HG03439 (cell line): Measurements from ENCODE around the gene WNT3A.
"Not testable (repeated sequence)": the region's sequence is repeated elsewhere in the genome, so short reads cannot be mapped to it uniquely, and the experiment has no call there.

Experiments used
- ATAC-seq: cut with Tn5 transposase; IDR thresholded peaks from one replicate; pipeline ENCODE4 v1.9.1; 2021; ENCODE audit warnings: mild to moderate bottlenecking, moderate library complexity; ENCODE audit not compliant: unreplicated experiment

The WNT3A gene

DNA sequence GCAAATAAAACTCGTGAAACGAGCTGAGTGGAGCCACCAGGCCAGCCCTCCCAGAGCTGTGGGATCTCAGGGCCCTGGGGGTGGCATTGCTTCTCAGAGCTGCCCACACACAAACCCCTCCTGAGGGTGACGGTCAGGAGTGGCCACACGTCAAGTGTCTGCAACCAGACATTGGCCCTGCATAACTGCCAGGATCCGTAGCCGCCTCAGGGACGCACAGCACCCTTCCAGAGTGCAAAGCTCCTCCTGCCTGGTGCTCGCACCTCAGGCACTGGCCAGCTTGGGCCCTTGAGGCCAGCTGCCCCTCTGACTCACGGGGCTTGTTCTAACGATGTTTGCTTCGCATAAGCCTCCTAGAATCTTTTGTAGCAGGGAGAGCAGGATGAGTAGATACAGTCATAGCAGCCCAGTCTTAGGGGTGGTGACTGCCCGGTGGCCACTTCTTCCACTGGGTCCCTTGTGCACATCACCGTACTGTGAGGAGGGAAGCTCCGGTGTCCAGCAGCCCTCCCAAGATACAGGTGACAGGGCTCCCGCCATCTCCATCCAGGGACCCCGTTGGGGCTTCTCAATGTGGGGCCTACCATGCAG is 5.0 kb downstream of the WNT3A start:
- ATAC-seq, result no peak

GRCh38 chr1:228012555-228012954 is 5.8 kb downstream of the WNT3A start:
- ATAC-seq, result no peak

DNA sequence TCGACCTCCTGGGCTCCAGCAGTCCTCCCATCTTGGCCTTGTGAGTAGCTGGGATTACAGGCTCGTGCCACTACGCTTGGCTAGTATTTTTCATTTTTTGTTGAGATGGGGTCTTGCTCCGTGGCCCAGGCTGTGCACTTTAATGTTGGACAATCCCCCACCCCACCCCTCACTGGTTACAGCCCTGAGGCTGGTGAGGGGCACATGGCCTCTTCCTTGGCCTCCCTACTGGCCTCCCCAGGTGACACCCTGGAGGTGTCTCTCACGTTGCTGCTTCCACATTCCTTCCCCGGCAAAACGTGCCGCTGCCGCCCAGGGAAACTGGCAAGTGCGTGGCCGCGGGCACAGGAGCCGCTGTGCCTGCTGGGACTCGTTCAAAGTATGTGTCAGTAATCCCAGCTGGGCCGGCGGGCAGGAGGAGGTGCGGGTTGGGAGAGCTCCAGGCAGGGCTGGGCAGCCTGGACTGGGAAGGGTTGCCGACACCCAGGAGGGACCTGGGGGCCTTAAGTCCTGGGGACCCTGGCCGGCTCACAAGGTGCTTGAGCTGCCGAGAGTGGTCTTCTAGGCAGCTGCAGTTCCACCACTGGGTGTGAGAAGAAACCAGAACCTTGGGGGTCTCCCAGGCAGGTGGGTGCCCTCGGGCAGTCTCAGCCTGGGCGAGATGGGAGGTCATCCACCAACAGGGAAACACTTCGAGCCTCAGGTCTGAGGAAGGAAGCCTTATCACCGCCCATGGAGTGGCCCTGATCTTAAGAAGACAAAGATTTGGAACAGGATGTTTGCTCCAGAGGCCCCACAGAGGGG is 6.5 kb downstream of the WNT3A start:
- no peak for ATAC-seq

- ATAC-seq, result no peak
Observed at GRCh38 chr1:228013935-228014930, 7.4 kb downstream of the WNT3A start.

DNA sequence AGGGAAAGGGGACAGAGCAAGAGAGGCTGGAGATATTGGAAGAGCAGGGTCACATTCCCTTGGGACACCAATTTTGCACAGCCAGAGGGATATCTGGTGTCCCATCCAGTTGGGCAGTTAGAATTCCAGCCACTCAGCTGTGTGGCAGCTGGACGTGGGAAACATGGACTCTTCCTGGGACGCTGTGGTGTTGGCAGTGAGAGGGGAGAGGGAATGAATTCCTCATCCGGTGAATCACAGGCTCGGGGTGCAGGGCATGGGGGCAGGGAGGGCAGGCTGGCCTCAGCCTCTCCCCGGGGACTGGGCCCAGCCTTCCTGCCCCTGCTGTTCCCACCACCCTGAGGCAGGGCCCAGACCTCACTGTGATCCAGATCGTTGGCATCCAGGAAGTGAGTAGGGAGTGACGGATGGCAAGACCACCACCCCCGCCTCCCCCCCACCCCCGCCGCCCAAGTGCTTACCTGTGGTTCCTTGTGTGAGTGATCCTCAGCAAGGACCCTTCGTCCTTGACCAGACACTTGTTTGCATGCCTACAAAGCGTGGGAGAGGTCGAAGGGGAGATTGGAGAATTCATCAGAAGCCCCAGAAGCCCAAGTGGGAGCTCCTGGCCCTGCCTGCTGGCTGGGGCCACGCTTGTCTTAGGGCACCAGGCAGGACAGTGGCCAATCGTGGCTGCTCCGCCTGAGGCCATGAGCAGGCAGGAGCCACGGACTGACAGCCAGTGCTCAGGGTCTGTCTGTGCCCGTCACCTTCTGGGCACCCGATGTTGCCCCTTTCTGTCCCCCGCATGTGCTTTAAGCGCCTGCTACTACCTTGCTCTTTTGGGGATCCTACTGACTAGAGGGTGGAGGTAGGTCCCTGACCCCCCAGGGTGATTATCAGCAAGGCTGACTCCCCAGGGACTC is 8.7 kb downstream of the WNT3A start:
- no peak for ATAC-seq

DNA sequence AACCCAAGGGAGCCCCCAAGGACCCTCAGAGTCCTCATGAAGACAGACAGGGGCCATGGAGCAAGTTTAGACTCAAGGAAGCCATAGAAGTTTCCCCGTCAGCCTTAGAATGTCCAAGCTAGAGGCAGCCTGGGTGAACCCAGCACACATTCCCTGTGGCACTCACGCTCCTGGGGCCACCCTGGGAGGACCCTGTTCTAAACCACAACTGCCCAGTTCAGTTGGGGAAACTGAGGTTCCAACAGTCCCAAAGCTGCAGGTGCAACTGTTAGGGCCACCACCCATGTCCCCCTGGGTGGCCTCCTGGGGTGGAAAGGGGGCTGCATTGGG is 9.3 kb downstream of the WNT3A start:
- no peak for ATAC-seq

DNA sequence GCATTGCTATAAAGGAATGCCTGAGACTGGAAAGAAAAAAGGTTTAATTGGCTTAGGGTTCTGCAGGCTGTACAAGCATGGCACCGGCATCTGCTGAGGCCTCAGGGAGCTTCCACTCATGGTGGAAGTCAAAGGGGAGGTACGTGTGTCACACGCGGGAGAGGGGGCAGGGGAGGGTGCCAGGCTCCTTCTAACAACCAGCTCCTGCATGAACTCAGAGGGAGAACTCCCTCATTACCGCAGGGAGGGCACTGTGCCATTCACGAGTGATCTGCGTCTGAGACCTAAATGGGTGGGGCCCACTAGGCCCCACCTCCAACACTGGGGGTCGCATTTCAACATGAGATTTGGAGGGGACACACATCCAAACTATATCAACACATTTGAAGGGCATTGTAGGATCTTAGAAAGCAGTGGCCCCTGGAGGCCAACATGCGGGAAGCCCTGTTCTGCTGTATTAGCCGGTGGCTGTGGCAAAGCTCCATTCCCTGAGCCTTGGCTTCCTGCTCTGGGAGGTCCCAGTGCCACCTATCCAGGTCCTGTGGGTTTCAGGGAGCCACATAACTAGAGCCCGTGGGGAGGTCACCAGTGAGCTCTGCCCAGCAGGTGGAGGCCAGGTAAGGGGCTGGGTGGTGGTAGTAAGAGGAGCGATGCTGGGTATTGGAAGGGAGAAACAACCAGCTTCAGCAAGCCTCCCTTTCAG is 10.0 kb downstream of the WNT3A start:
- no peak for ATAC-seq

DNA sequence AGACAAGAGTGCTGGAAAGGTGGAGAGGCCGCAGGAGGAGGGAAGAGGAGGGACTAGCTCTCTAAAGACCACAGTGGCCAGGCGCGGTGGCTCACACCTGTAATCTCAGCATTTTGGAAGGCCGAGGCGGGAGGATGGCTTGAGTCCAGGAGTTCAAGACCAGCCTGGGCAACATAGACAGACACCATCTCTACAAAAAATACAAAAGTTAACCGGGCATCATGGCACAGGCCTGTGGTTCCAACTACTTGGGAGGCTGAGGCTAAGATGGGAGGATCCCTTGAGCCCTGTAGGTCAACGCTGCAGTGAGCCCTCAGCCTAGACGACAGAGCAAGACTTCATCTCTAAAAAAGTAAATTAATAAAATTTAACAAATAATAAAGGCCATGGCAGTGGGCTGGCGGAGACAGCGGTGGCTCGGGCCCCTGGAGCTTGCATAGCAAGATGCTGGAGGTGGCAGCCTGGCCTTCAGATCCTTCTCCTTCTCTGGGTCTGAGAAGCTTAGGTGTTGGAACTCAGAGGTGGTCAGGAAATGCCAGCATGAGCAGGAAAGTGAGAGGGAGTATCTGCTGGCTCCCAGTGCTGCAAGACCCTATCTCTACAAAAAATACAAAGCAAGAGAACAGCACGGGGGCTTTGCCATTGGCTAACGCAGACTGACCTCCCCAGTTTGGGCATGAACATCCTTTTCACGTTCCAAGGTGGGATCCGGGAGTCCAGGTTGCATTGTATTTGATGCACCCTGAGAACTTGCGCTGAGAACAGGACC is 10.7 kb downstream of the WNT3A start:
- no peak for ATAC-seq

DNA sequence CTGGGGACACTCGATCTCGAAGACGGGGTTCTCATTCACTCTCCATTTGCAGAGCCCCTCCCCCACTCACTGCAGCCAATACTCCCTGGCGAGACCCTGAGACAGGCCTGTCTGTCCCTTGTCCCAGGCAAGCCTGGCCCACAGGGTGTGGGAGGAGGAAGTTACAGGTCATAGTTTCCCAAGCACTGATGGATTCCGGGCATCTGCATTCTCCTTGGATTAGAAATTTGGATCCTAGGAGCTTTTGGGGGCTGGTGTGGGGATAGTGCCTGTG is 11.3 kb downstream of the WNT3A start:
- no peak for ATAC-seq

DNA sequence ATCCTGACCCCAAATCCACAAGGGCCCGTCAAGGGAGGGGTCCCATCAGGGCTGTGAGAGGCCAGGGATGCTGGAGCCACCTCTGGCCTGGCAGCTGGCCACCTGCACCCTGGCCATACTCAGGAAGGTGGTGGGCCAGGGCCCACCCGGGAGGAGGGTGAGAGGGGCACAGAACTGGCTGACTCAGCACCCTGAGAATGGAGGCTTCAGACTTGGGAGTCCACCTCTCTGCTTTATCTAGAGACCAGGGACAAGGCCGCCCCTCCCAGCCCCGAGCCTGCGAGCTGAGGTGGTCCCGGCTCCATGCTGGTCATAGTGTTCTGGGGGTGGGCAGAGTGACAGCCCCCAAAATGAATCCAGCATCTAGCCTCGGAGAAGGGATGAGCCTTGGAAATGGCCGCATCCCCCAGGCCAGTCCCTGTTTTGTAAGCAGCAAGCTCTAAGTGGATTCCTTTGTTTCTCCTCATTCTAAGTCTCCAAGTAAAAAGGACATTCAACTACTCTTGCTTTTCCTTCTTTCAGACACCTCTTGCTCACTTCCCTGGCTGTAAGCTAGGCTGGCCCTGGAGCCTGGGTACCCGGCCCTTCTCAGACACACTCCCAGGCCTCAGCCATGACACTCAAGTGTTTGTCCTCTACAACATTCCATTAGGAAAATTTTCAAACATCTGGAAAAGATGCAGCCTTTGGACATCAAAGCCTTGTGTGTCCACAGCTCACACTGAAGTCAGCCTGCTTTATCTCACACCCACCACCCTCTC is 12.3 kb downstream of the WNT3A start:
- ATAC-seq, result no peak

DNA sequence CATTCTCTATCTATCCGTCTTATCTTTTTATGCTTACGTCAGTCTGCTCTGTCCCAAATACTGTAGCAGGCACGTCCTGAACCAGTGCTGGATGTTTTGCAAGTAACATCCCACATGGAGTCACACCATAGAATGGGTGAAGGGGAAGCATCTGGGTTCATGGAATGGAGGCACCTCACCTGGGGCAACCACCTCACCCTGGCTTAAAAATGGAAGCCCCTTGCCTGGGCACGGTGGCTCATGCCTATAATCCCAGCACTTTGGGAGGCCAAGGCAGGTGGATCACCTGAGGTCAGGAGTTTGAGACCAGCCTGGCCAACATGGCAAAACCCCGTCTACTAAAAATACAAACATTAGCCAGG is 12.9 kb downstream of the WNT3A start:
- ATAC-seq, result not testable (repeated sequence)

DNA sequence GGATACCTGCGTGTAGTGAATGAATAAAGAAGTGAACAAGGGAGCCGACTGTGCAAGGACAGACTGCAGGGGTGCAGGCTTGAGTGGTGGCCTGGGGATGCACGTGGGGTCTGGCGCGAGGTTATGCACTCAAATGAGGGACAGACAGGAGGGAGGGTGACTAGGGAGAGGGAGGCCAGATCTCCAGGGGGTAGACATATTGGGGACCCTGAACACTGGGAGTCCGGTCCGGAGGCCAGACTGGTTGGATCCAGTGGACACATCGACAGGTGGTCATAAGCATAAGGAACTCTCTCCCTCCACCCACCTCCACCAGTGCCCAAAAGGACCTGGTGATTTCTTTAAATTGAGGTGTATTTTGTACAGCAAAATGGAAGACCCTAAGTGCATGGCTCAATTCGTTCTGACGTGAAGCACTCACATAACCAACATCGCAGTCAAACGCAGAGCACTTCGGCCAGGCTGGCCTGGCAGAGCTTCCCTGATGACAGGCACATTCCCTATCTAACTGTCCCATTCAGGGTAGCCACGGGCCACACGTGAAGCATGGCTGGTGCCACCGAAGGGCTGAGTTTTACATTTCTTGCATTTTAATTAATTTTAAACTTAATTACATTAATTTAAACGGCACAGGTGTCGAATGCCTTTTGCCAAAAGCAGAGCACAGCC is 14.0 kb downstream of the WNT3A start:
- no peak for ATAC-seq

DNA sequence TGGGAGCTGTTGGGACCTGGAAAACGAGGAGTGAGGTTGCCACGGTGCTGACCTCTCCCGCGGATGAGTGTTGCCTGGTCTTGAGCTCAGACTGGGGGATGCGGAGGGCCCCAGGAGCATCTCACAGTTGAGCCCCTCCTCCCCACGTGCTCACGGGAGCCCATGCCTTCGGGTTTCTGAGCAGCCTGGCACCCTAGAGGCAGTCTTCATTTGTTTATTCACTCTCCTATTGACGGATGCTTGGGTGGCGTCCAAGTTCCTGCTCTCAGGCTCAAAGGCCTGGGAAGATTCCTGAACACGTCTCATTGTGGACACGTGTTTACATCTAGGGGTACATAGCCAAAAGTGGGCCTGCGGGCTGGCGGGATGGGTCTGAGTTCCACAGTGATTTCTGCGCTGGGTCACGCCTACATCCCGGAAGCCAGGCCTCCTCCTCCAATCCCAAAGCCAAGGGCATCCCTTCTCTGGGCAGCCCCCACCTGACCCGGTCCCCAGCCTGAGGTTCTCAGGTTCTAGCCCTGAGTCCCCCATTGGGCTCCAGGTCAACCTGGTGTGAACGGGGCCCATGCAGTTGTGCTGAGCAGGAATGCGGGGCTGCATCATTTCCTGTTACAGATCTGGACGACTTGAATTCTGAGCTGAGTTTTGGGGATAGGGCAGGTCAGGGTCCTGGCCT is 14.7 kb downstream of the WNT3A start:
- ATAC-seq, result no peak

- ATAC-seq, result no peak
Observed at GRCh38 chr1:228022571-228023293, 15.9 kb downstream of the WNT3A start.

DNA sequence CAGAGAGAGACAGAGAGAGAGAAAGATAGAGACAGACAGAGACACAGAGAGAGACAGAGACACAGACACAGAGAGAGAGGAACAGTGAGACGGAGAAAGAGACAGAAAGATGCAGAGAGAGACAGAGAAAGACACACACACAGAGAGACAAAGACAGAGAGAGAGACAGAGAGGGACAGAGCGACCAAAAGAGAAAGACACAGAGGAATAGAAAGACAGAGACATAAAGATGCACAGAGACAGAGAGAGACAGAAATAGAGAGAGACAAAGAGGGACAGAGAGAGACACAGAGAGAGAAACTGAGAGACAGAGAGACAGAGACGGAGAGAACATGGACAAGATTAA is 16.5 kb downstream of the WNT3A start:
- ATAC-seq, result no peak

- ATAC-seq, result no peak
Observed at GRCh38 chr1:228029281-228029680, 22.5 kb downstream of the WNT3A start.
